Lung (tissue), 12 donors: Measurements from ENCODE around the gene DNAJC5G. TPM values are rescaled to one million over a fixed set of nuclear protein-coding genes. Genes with fewer than 3 reads are reported as not detected.
"Not testable (repeated sequence)": the region's sequence is repeated elsewhere in the genome, so short reads cannot be mapped to it uniquely, and the experiment has no call there.

Experiments used
- ATAC-seq: fragments of 200-7000 bp; cut with Tn5 transposase; one replicate; pipeline ENCODE4 v1.9.1; 2020; ENCODE audit warnings: moderate number of reproducible peaks; ENCODE audit not compliant: insufficient read depth, low FRiP score
- DNase-seq, 3 donors: peaks; one replicate each; pipeline ENCODE4 v3.0.0-alpha.2; 2013 to 2017
- H3K27ac ChIP-seq, 2 donors: one replicate each; pipeline ENCODE4 v1.5.1; 2013; ENCODE audit warnings: mild to moderate bottlenecking in 2 of 2, moderate library complexity in 2 of 2, control low read depth in 1 of 2, inconsistent platforms in 1 of 2, low read depth in 1 of 2, low read length in 1 of 2
- H3K27me3 ChIP-seq, 3 donors: one replicate each; pipeline ENCODE4 v1.5.1; 2013; ENCODE audit warnings: low read length in 2 of 3; ENCODE audit not compliant: control insufficient read depth in 3 of 3, insufficient read depth in 3 of 3
- H3K36me3 ChIP-seq, 4 donors: one replicate each; pipeline ENCODE4 v1.5.1; 2013; ENCODE audit warnings: low read length in 4 of 4, mild to moderate bottlenecking in 1 of 4, moderate library complexity in 1 of 4; ENCODE audit not compliant: control insufficient read depth in 4 of 4, insufficient read depth in 4 of 4
- H3K4me1 ChIP-seq, 5 donors: one replicate each; pipeline ENCODE4 v1.5.1; 2013; ENCODE audit warnings: low read length in 5 of 5, mild to moderate bottlenecking in 2 of 5, moderate library complexity in 1 of 5; ENCODE audit not compliant: control insufficient read depth in 5 of 5, insufficient read depth in 5 of 5
- H3K4me3 ChIP-seq: one replicate; pipeline ENCODE4 v1.5.1; 2013; ENCODE audit warnings: mild to moderate bottlenecking, control low read depth, moderate library complexity
- H3K9ac ChIP-seq, 2 donors: one replicate each; pipeline ENCODE4 v1.5.1; 2013; ENCODE audit warnings: low read length in 2 of 2, control low read depth in 1 of 2; ENCODE audit not compliant: insufficient read depth in 1 of 2
- H3K9me3 ChIP-seq, 4 donors: one replicate each; pipeline ENCODE4 v1.5.1; 2013; ENCODE audit warnings: low read length in 3 of 4, mild to moderate bottlenecking in 1 of 4, moderate library complexity in 1 of 4; ENCODE audit not compliant: control insufficient read depth in 4 of 4, insufficient read depth in 3 of 4
- WGBS, 2 donors: extraction: QIAGEN DNeasy Blood & Tissue Kit; methylation state at CpG; one replicate each; pipeline ENCODE4 v1.1.7; 2013; 5-methylcytosine and 5-hydroxymethylcytosine counted together
- polyA plus RNA-seq, 2 donors: library from polyadenylated mRNA; stranded (reverse); fragments of 200-250 nt; gene quantifications; one replicate each; pipeline ENCODE4 v1.2.1, GENCODE V29; 2013
- total RNA-seq, 2 donors: library from RNA; depleted of rRNA in 1 of 2; stranded (reverse); fragments of >200 nt in 1 of 2; gene quantifications; one replicate each; pipeline ENCODE4 v1.2.1, GENCODE V29; 2014 to 2021
- TF ChIP-seq, protein P1 (sequence below): IDR thresholded peaks from 2 replicates; pipeline ENCODE4 v1.5.1; 2012; ENCODE audit warnings: mild to moderate bottlenecking; ENCODE audit errors: control extremely low read depth, extremely low read depth
- donor health status: control.
- donor health status: control.
- donor health status: Bipolar disorder and iron deficiency.
- donor health status: healthy.
- donor health status: DM: yes; HTN: yes; CAD: no.

Gene DNAJC5G
- total and polyA plus RNA-seq, 4 donors, result not detected

GRCh38 chr2:27315122-27315521 lies 39.9 kb downstream of the DNAJC5G start:
- no peak for DNase-seq
- peaks cover 0 to 20% (median 7%) of the 10 kb centered on the region in 4 donors for H3K36me3 ChIP-seq
- peaks cover 0 to 3% (median 0%) of the 10 kb centered on the region in 5 donors for H3K4me1 ChIP-seq
- no peak overlapping the region for H3K27ac ChIP-seq
- H3K9me3 ChIP-seq, result no peaks in the 10 kb centered on the region
- 83 to 88% methylated on average over 8 of the region's 8 CpGs for WGBS, 2 donors
- no peaks in the 10 kb centered on the region for H3K27me3 ChIP-seq
- ATAC-seq, result no peak
- TF ChIP-seq, protein P1, sequence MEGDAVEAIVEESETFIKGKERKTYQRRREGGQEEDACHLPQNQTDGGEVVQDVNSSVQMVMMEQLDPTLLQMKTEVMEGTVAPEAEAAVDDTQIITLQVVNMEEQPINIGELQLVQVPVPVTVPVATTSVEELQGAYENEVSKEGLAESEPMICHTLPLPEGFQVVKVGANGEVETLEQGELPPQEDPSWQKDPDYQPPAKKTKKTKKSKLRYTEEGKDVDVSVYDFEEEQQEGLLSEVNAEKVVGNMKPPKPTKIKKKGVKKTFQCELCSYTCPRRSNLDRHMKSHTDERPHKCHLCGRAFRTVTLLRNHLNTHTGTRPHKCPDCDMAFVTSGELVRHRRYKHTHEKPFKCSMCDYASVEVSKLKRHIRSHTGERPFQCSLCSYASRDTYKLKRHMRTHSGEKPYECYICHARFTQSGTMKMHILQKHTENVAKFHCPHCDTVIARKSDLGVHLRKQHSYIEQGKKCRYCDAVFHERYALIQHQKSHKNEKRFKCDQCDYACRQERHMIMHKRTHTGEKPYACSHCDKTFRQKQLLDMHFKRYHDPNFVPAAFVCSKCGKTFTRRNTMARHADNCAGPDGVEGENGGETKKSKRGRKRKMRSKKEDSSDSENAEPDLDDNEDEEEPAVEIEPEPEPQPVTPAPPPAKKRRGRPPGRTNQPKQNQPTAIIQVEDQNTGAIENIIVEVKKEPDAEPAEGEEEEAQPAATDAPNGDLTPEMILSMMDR, result no peak
- H3K4me3 ChIP-seq, result no peak overlapping the region
- no peak overlapping the region for H3K9ac ChIP-seq

GRCh38 chr2:27316655-27317412 lies 41.6 kb downstream of the DNAJC5G start:
- WGBS, 2 donors, result 66 to 70% methylated on average over 12 of the region's 12 CpGs
- peaks cover 0 to 9% (median 3%) of the 10 kb centered on the region in 5 donors for H3K4me1 ChIP-seq
- H3K9me3 ChIP-seq, result no peaks in the 10 kb centered on the region
- H3K27ac ChIP-seq, result no peak overlapping the region
- TF ChIP-seq, protein P1, result no peak
- H3K27me3 ChIP-seq, result no peaks in the 10 kb centered on the region
- peak; percentile 12 to 47 (median 44) for DNase-seq
- no peak overlapping the region for H3K4me3 ChIP-seq
- no peak overlapping the region for H3K9ac ChIP-seq
- no peak for ATAC-seq
- peaks cover 0 to 16% (median 1%) of the 10 kb centered on the region in 4 donors for H3K36me3 ChIP-seq

DNA sequence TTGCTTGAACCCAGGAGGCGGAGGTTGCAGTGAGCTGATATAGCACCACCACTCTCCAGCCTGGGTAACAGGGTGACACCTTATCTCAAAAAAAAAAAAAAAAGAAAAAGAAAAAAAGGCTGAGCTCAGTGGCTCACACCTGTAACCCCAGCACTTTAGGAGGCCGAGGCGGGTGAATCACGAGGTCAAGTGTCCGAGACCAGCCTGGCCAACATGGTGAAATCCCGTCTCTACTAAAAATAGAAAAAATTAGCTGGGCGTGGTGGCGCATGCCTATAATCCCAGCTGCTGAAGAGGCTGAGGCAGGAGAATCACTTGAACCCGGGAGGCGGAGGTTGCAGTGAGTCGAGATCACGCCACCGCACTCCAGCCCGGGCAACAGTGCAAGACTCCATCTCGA lies 44.6 kb downstream of the DNAJC5G start:
- not testable (repeated sequence) for H3K9me3 ChIP-seq, H3K4me3 ChIP-seq, DNase-seq, ATAC-seq, H3K27ac ChIP-seq, H3K27me3 ChIP-seq, H3K9ac ChIP-seq
- 94 to 96% methylated on average over 15 of the region's 15 CpGs for WGBS, 2 donors
- H3K4me1 ChIP-seq, result peaks cover 0 to 23% (median 12%) of the 10 kb centered on the region in 5 donors
- H3K36me3 ChIP-seq, result peaks cover 0 to 11% (median 0%) of the 10 kb centered on the region in 4 donors

DNA sequence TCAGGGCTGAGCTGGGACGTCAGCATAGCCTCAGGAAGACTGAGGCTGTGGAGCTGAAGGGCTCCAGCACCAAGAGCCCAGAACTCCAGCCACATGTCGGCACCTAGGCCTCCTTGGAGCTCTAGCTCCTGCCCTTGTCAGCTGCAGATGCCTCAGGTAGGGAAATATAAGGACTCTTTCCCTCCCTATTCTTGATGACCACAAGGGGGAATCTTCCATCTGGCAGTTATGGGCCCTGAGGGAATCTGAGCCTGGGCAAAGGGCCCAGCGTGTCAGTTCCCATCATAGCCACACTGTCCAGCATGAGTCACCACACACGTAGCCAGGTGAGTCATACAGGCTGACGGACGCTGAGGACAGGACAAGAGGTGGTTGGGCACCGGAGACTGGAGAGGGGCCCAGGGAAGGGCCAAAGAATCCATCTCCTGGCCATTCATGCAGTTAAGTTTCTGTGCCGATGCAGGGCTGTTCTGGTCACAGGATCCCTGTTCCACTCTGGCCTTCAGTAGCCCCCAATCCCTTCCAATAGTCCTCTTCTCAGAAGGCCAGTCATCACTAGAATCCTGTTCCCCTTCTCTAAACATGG lies 45.8 kb downstream of the DNAJC5G start:
- Histone ChIP-seq H3K4me3 (no peak overlapping the region), H3K27ac (peak overlapping the region; percentile 60 to 91), H3K27me3 (no peaks in the 10 kb centered on the region), H3K4me1 (peaks cover 0 to 23% (median 12%) of the 10 kb centered on the region in 5 donors), H3K9ac (no peak overlapping the region), H3K9me3 (no peaks in the 10 kb centered on the region), H3K36me3 (peaks cover 0 to 9% (median 1%) of the 10 kb centered on the region in 4 donors)
- whole genome bisulfite sequencing, 2 donors, result 62 to 80% methylated on average over 8 of the region's 8 CpGs
- TF ChIP-seq, protein P1, result no peak
- DNase-seq (no peak), ATAC-seq (peak; percentile 68)
